Gastroesophageal sphincter (tissue), 3 donors: ENCODE data around the gene GPATCH4.

Source experiments
- CTCF ChIP-seq, 4 experiments: fragments of 200-600 bp in 2 of 4; fragments of 450-650 bp in 2 of 4; sonication (generic) in 1 of 4; IDR thresholded peaks; one replicate each; pipeline ENCODE4 v1.5.1; 2017 to 2019; ENCODE audit warnings: antibody characterized with exemption in 4 of 4, mild to moderate bottlenecking in 2 of 4, moderate library complexity in 2 of 4
- EP300 ChIP-seq: sonication (generic); formaldehyde crosslinking; IDR thresholded peaks from one replicate; pipeline ENCODE4 v1.6.1; 2017; ENCODE audit warnings: antibody characterized with exemption, mild to moderate bottlenecking
- POLR2A ChIP-seq, 2 donors: fragments of 450-650 bp; IDR thresholded peaks; one replicate each; pipeline ENCODE4 v1.6.1; 2017; ENCODE audit warnings: antibody characterized with exemption in 2 of 2, mild to moderate bottlenecking in 2 of 2, moderate library complexity in 1 of 2
- POLR2AphosphoS5 ChIP-seq: sonication (generic); formaldehyde crosslinking; IDR thresholded peaks from one replicate; pipeline ENCODE4 v1.6.1; 2017; ENCODE audit warnings: antibody characterized with exemption

- TF ChIP-seq POLR2AphosphoS5 (no peak), CTCF (IDR thresholded peaks at IDR 0.05) (peak in 1 of 4 experiments; percentile 21), POLR2A (IDR thresholded peaks at IDR 0.05) (no peak), EP300 (no peak)
Observed at GRCh38 chr1:156618853-156619581, 17.7 kb upstream of the GPATCH4 start, which contains the start of gene HAPLN2.
